C1 segment of cervical spinal cord (tissue), 14 donors: ENCODE measurements around the gene ASS1.

Experiments used
- DNase-seq, 14 donors: peaks; one replicate each; lab custom pipeline; 2025; lab: John Stamatoyannopoulos, UW

ASS1 gene

DNA sequence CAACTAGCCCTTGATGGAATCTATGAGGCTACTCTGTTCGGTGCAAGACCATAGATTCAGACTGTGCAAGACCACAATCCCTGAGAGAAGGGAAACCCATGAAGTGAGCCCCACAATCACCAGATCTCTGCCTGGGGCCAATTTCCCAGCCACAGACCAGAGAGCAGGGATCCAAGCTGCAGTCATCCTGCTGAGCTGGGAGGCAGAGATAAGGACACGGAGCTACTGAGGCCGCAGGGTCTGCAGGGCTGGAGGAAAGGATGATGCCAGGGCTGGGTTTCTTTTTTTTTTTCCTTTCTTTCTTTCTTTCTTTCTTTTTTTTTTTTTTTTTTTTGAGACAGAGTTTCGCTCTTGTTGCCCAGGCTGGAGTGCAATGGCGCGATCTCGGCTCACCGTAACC, 86.9 kb downstream of the ASS1 start:
- no peak for DNase-seq

GRCh38 chr9:130532426-130533080, 87.8 kb downstream of the ASS1 start:
- DNase-seq = no peak

GRCh38 chr9:130535818-130536521, 91.2 kb downstream of the ASS1 start:
- peak in 1 of 14 donors; percentile 17 for DNase-seq

- DNase-seq = no peak
Measured at GRCh38 chr9:130536701-130537107, 91.9 kb downstream of the ASS1 start.

- no peak for DNase-seq
Measured at GRCh38 chr9:130537346-130538050, 92.7 kb downstream of the ASS1 start.

- DNase-seq = no peak
Measured at GRCh38 chr9:130539420-130540223, 94.9 kb downstream of the ASS1 start.

DNA sequence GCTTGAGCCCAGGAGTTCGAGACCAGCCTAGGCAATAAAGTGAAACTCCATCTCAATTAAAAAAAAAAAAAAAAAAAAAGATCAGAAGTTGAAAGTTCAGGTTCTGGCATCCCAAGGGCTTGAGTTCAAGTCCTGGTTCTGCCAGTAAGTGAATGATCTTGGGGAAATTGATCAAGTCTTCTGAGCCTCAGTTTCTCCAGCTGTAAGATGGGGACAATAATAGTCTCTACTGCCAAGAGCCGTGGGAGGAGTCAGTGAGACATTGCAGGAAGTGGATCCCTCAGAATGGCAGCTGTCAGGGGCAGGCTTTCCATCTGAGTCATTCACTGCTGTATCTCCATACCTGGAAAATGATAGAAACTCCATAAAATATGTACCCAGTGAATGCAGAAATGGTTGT, 96.8 kb downstream of the ASS1 start:
- DNase-seq = no peak

- no peak for DNase-seq
Measured at GRCh38 chr9:130542038-130542437, 97.3 kb downstream of the ASS1 start.

DNA sequence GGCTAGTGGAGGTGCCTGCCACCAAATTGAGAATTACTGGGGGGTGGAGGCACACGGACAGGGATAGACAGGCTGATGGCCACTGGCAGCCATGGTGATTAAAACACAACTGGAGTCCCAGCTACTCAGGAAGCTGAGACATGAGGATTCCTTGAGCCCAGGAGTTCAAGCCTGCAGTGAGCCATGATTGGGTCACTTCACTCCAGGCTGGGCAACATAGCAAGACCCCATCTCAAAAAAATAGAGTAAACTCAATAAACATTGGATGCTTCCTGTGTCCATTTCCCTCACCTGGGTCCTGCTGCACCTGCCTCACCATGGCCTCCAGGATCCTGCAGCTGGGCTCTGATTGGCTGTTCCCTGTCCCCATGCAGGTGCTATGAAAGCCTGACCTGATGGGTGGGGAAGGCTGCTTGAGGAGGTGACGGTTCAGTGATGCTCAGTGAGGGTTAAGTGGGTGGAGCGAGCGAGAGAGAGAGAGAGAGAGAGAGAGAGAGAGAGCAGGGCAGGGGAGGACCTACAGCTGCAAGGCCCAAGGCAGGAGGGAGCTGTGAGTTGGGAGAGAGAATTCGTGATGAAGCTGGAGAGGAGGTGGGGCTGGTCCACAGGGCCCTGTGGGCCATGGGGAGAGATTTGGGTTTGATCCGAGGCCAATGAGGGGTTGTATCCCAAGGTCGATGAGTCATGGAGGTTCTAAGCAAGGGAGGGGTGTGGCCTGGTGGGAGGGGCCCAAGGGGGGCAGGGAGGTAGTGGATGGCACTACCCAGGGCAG, 97.9 kb downstream of the ASS1 start:
- no peak for DNase-seq

GRCh38 chr9:130543368-130543767, 98.6 kb downstream of the ASS1 start:
- DNase-seq = no peak

- no peak for DNase-seq
Measured at GRCh38 chr9:130543859-130544258, 99.1 kb downstream of the ASS1 start.

- no peak for DNase-seq
Measured at GRCh38 chr9:130544364-130544763, 99.6 kb downstream of the ASS1 start.

DNA sequence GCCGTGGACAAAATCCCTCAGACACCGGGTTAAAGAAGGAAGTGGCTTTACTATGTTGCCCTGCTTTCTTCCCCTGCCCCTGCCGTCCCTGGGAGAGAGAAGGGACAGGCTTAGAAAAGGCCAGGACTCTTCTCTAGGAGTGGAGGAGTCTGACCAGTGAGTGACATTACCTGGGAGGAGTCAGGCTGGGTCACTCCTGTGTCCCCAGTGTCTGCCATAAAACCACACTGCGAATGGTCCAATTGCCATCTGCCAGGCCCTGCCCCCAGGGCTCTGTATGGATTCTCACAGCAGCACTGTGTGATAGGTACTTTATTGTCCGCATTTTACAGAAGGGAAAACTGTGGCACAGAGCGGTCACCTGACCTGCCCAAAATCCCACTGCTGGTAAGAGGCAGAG, 103.3 kb downstream of the ASS1 start:
- DNase-seq = no peak

DNA sequence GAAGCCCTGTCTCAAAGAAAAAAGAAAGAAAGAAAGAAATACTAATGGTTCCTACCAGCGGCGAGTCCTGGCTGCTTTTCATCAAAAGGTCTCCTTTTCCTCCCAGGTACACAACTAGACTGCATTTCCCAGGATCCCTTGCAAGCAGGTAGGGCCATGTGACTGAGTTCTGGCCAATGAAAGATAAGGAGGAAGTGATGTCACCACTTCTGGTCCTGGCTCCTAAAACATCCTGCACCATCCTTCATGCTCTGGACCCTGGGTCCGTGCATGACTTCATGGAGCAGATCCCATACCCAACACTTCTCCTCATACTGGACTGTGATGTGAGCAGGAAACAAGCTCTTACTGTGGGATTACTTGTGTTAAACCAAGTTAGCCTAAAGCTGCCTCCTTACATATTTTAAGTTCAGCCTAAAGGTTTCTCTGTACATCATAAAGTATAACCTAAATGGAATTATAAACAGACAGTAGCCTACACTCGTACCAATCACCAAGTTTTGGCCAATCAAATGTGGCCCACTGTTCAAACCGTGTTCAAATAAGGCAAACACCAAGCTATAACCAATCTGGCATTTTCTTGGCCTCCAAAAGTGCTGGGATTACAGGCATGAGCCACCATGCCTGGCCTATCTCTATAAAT, 104.5 kb downstream of the ASS1 start:
- no peak for DNase-seq
